ENCODE measurements around the gene C2orf49.

Gene C2orf49

DNA sequence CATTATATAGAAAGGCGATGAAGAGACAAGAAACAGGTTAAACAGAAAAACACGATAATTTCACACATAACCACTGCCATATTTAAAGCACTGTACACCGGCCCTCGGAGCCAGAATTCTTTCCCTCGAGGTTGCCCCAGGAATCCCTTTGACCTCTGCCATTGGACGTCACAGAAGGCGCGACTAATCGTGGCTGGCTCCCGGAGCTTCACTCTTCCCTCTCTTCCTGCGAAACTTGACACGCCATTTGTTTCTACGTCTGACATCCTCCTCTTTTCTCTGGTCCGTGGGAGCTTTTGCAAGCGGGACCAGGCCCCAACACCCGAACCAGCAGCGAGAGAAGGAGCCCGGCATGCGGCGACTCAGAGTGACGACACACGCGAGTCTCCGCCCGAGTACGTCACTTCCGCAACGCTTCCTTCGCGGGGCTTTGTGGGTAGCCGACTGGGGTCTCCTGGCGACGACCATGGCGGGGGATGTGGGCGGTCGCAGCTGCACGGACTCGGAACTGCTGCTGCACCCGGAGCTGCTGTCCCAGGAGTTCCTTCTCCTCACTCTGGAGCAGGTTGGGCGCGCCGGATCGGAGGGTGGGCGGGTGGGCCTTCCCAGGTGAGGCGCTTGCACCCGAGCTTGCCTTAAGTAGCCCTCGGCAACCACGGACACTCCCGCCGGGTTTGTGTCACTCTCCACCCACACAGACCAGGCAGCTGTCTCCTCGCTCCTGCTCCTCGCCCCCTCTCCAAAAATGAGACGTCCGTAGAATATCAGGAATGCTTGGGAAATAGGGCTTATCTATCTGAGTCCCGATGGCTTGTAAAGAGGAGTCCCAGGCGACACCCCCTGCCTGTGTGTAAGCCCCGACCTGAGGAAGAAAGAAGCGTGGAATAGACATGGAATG lies at the start of gene C2orf49:
C2orf49 (plus strand) TSS at position 419 of the 898 bp plus-strand sequence; CDS start at position 467, 48 bp downstream.
- Histone ChIP-seq H3K36me3 (ENCODE audit: control insufficient read depth, insufficient read depth, low read length) (peaks cover 5% of the 10 kb centered on the region), H3K27me3 (ENCODE audit: control insufficient read depth, insufficient read depth, low read length) (no peaks in the 10 kb centered on the region), H3K9me3 (ENCODE audit: control insufficient read depth, insufficient read depth, low read length) (no peaks in the 10 kb centered on the region), H3K4me3 (ENCODE audit: low read depth, low read length) (peak within 1 kb of the TSS; percentile 69), H3K9ac (ENCODE audit: low read depth, low read length) (peak within 1 kb of the TSS; percentile 99), H3K4me1 (ENCODE audit: control insufficient read depth, insufficient read depth, low read length) (no peaks in the 10 kb centered on the region)

DNA sequence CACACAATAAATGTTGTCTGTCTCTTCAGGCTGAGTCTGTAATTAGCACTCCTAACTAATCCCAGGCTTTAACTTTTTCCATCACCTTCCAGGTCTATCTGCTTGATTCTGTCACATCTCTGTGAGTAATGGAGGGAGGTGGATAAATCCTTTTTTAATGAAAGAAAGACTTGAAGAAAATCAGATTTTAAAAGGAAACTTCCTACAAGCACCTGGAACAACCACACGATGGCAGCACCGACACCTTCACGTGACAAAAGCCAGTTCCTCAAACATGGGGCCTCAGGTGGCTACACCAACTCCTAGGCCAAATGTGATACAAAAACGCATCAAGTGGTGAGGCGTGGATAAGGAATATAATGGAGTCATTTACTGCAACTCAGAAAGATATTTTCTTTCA lies 49.6 kb upstream of the C2orf49 start:
- Histone ChIP-seq H3K27me3 (ENCODE audit: control insufficient read depth, insufficient read depth, low read length) (no peaks in the 10 kb centered on the region), H3K9me3 (ENCODE audit: control insufficient read depth, insufficient read depth, low read length) (no peaks in the 10 kb centered on the region), H3K4me3 (ENCODE audit: low read depth, low read length) (no peak overlapping the region), H3K4me1 (ENCODE audit: control insufficient read depth, insufficient read depth, low read length) (no peaks in the 10 kb centered on the region), H3K36me3 (ENCODE audit: control insufficient read depth, insufficient read depth, low read length) (no peaks in the 10 kb centered on the region), H3K9ac (ENCODE audit: low read depth, low read length) (no peak overlapping the region)

DNA sequence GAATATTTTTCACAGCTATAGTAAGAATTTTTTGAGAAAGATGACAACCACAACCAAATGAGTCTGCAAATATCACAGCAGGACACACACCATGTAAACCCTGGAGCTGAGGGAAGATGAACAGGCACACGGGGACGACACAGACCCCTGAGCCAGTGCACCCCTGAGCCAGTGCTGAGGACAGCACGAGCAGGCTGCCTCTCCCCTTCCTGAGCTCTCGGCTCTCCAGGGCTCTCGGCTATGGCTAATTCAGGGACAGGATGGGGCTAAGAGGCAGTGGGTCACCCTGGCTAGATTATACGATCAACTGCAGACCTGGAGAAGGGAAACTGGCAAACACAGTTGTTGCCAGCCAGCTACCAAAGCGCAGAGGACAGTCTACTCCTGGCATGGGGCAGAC lies 49.2 kb upstream of the C2orf49 start:
- no peak overlapping the region for H3K9ac ChIP-seq (ENCODE audit: low read depth, low read length)
- no peaks in the 10 kb centered on the region for H3K27me3 ChIP-seq (ENCODE audit: control insufficient read depth, insufficient read depth, low read length)
- no peaks in the 10 kb centered on the region for H3K9me3 ChIP-seq (ENCODE audit: control insufficient read depth, insufficient read depth, low read length)
- no peak overlapping the region for H3K4me3 ChIP-seq (ENCODE audit: low read depth, low read length)
- H3K4me1 ChIP-seq (ENCODE audit: control insufficient read depth, insufficient read depth, low read length): no peaks in the 10 kb centered on the region
- no peaks in the 10 kb centered on the region for H3K36me3 ChIP-seq (ENCODE audit: control insufficient read depth, insufficient read depth, low read length)

DNA sequence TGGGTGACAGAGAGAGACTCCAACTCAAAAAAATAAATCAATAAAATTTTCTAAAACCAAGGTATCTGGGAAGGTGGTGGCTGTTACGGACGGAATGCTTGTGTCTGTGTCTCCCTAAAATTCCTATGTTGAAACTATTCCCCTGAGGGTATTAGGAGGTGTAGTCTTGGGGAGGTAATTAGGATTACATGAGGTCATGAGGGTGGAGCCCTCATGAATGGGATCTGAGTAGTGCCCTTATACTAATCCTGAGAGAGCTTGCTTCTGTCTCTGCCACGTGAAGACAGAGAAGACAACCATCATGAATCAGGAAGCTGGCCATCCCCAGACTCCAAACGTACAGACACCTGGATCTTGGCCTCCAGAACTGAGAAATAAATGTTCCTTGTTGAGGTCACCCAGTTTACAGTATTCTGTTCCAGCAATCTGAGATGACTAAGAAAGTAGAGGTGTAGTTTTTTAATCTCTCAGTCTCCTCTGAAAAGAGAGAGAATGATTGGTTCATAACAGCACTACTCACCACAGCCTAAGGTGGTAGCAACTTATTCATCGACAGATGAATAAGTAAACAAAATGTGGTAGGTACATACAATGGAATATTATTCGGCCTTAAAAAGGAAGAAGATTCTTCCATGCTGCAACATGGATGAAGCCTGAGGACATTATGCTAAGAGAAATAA lies 46.2 kb upstream of the C2orf49 start:
- no peak overlapping the region for H3K4me3 ChIP-seq (ENCODE audit: low read depth, low read length)
- no peaks in the 10 kb centered on the region for H3K36me3 ChIP-seq (ENCODE audit: control insufficient read depth, insufficient read depth, low read length)

DNA sequence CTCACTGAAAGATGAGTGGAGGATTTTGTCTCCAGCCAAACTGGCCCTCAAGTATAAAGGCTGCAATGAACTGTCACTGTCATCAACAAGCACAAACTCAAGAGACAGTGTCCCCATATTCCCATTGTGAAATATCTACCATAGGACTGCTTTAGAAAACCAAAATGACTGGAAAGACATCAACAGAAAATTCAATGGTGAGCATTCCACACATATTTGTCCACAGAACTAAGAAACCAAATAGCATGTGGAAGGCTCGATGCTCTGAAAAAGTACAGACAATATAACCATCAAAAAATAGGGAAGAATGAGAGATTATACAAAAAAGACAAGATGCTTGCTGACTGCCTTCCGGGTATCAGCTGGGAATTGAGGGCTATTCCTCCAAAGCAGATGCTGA lies 45.4 kb upstream of the C2orf49 start:
- Histone ChIP-seq H3K9ac (ENCODE audit: low read depth, low read length) (no peak overlapping the region), H3K4me1 (ENCODE audit: control insufficient read depth, insufficient read depth, low read length) (no peaks in the 10 kb centered on the region), H3K9me3 (ENCODE audit: control insufficient read depth, insufficient read depth, low read length) (no peaks in the 10 kb centered on the region), H3K4me3 (ENCODE audit: low read depth, low read length) (no peak overlapping the region), H3K36me3 (ENCODE audit: control insufficient read depth, insufficient read depth, low read length) (no peaks in the 10 kb centered on the region), H3K27me3 (ENCODE audit: control insufficient read depth, insufficient read depth, low read length) (no peaks in the 10 kb centered on the region)

More for the DNA sequence above, 46.2 kb upstream of the C2orf49 start:
- Histone ChIP-seq H3K9ac (ENCODE audit: low read depth, low read length) (no peak overlapping the region), H3K9me3 (ENCODE audit: control insufficient read depth, insufficient read depth, low read length) (no peaks in the 10 kb centered on the region), H3K4me1 (ENCODE audit: control insufficient read depth, insufficient read depth, low read length) (no peaks in the 10 kb centered on the region), H3K27me3 (ENCODE audit: control insufficient read depth, insufficient read depth, low read length) (no peaks in the 10 kb centered on the region)

DNA sequence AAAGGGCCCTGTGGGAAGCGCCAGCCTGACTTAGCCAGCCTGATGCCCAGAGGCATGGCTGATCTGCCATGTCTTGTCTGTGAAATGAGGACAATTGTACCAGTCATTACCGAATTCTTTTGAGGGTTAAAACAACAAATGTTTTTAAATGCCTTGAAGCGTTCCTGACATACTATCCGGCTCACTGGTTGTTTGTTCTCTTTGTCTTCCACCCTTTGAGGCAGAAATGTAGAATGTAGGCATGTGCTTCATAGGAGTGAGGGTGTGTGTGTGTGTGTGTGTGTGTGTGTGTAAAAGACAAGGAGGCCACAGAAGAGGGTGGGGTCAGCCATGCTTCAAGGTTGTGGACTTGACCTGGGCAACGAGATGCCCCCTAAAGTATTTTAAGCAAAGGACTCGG lies 43.3 kb upstream of the C2orf49 start:
- Histone ChIP-seq H3K9ac (ENCODE audit: low read depth, low read length) (no peak overlapping the region), H3K4me1 (ENCODE audit: control insufficient read depth, insufficient read depth, low read length) (no peaks in the 10 kb centered on the region), H3K36me3 (ENCODE audit: control insufficient read depth, insufficient read depth, low read length) (no peaks in the 10 kb centered on the region), H3K4me3 (ENCODE audit: low read depth, low read length) (no peak overlapping the region), H3K9me3 (ENCODE audit: control insufficient read depth, insufficient read depth, low read length) (no peaks in the 10 kb centered on the region), H3K27me3 (ENCODE audit: control insufficient read depth, insufficient read depth, low read length) (no peaks in the 10 kb centered on the region)

DNA sequence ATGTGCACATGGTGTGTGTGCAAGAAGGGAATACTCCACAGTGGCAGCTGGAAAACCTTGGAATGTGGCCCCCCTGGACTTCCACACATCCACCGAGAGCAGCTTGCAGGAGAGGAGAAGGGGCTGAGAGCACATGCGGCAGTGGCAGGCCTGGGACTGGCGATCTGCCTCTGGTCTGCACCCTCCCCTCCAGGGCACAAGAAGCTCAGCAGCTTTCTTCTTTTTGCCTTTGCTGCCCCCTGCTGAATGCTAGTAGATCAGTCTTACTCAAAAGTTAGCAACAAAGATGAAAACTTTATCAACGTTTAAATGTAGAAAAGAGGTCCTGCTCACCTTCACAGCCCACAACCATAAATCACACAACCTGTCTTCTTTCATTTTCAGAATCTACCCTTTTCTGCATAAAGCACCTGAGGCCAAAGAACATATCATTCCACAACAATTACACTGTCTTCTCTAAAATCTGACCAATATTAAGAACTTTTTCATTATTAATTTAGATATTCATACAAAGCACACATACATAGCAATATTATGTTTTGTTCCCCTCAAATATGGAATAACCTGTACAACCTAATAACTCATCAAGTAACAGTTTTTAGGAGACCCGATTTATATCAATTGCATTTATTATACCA lies 42.4 kb upstream of the C2orf49 start:
- Histone ChIP-seq H3K9me3 (ENCODE audit: control insufficient read depth, insufficient read depth, low read length) (no peaks in the 10 kb centered on the region), H3K4me1 (ENCODE audit: control insufficient read depth, insufficient read depth, low read length) (no peaks in the 10 kb centered on the region), H3K27me3 (ENCODE audit: control insufficient read depth, insufficient read depth, low read length) (no peaks in the 10 kb centered on the region), H3K9ac (ENCODE audit: low read depth, low read length) (no peak overlapping the region), H3K36me3 (ENCODE audit: control insufficient read depth, insufficient read depth, low read length) (no peaks in the 10 kb centered on the region), H3K4me3 (ENCODE audit: low read depth, low read length) (no peak overlapping the region)

DNA sequence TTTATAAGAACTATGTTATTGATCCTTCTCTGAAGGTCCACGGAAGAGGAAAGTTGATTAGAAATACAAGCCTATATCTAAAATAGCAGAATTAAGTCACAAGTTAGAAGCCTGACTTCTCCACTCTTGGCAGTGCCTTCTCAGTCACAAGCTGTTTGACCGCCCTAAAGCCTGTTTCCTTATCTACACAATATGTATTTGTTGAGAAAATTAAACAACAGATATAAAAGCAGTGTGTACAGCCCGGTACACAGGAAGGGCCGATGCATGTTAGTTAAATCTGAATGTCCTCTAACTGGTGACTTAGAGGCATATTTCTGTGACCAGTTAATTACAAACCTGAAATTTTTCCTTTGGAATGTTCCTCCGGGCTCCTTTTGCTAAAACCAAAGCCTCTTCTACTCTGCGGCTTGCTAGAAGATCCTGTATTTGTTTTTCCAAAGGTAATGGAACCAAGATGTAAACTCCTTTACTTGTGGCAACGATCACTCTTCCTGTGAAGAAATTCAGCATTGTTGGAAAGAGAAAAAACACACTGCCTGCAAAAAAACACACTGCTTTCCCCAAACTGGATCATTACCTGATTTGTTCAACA lies 41.2 kb upstream of the C2orf49 start:
- Histone ChIP-seq H3K36me3 (ENCODE audit: control insufficient read depth, insufficient read depth, low read length) (no peaks in the 10 kb centered on the region), H3K4me3 (ENCODE audit: low read depth, low read length) (no peak overlapping the region), H3K9me3 (ENCODE audit: control insufficient read depth, insufficient read depth, low read length) (no peaks in the 10 kb centered on the region), H3K9ac (ENCODE audit: low read depth, low read length) (no peak overlapping the region), H3K27me3 (ENCODE audit: control insufficient read depth, insufficient read depth, low read length) (no peaks in the 10 kb centered on the region), H3K4me1 (ENCODE audit: control insufficient read depth, insufficient read depth, low read length) (no peaks in the 10 kb centered on the region)

DNA sequence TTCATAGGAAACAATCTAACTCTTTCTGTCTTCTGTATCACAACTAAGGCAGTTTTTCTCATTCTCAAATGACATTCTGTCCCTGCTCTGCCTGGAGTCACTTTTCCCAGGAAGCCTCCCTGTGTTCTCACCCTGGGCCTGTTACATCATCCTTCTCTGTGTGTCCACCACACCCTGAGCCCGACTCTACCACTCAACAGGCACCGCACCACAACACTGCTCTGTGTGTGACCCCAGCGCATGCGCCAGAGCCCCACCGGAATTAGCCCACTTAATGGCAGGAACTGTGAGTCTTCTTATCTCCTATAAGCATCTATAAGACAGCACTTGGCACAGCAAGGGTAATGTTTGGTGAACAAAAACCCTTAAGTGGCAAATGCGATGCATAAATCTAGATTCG lies 40.1 kb upstream of the C2orf49 start:
- Histone ChIP-seq H3K9ac (ENCODE audit: low read depth, low read length) (no peak overlapping the region), H3K9me3 (ENCODE audit: control insufficient read depth, insufficient read depth, low read length) (no peaks in the 10 kb centered on the region), H3K4me3 (ENCODE audit: low read depth, low read length) (no peak overlapping the region), H3K27me3 (ENCODE audit: control insufficient read depth, insufficient read depth, low read length) (no peaks in the 10 kb centered on the region), H3K36me3 (ENCODE audit: control insufficient read depth, insufficient read depth, low read length) (no peaks in the 10 kb centered on the region), H3K4me1 (ENCODE audit: control insufficient read depth, insufficient read depth, low read length) (no peaks in the 10 kb centered on the region)

DNA sequence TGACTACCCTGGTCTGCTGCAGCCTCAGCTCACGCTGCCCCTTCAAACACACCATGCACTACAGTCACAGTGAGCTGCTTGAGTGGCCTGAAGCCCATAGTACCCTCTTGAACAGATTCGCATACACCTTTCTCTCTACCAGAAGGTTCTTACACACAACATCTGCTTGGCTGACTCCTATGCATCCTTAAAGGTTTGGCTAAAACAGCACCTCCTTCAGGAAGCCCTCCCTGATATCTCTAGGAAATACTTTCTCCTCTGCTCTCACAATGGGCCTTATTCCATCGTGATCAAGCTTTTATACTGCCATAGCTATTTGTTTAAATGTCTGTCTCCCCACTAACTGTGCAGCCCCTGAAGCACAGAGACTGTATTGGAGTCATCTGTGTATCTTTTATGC lies 39.3 kb upstream of the C2orf49 start:
- no peaks in the 10 kb centered on the region for H3K36me3 ChIP-seq (ENCODE audit: control insufficient read depth, insufficient read depth, low read length)
- no peaks in the 10 kb centered on the region for H3K27me3 ChIP-seq (ENCODE audit: control insufficient read depth, insufficient read depth, low read length)
- H3K9ac ChIP-seq (ENCODE audit: low read depth, low read length): no peak overlapping the region
- no peak overlapping the region for H3K4me3 ChIP-seq (ENCODE audit: low read depth, low read length)
- H3K4me1 ChIP-seq (ENCODE audit: control insufficient read depth, insufficient read depth, low read length): no peaks in the 10 kb centered on the region
- H3K9me3 ChIP-seq (ENCODE audit: control insufficient read depth, insufficient read depth, low read length): no peaks in the 10 kb centered on the region

DNA sequence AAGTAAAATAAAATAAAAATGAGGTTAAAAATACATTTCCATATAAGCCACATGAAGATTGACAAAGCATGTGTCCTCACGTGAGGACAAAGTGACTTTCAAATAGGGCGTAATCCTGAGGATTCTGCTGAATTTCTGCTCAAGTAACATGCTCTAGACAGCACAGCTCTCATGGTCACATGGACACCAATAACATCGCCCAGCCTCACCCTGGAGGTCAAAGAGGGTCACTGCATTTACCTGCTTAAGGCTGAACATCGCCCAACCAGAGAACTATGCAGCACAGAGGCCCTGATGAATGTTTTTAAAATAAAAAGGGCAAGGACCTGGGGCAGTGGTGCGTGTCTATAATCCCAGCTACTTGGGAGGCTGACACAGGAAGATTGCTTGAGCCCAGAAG lies 38.0 kb upstream of the C2orf49 start:
- no peak overlapping the region for H3K9ac ChIP-seq (ENCODE audit: low read depth, low read length)
- no peaks in the 10 kb centered on the region for H3K9me3 ChIP-seq (ENCODE audit: control insufficient read depth, insufficient read depth, low read length)
- H3K4me3 ChIP-seq (ENCODE audit: low read depth, low read length): no peak overlapping the region
- no peaks in the 10 kb centered on the region for H3K27me3 ChIP-seq (ENCODE audit: control insufficient read depth, insufficient read depth, low read length)
- H3K4me1 ChIP-seq (ENCODE audit: control insufficient read depth, insufficient read depth, low read length): no peaks in the 10 kb centered on the region
- H3K36me3 ChIP-seq (ENCODE audit: control insufficient read depth, insufficient read depth, low read length): no peaks in the 10 kb centered on the region
